Fibroblast of villous mesenchyme (primary cell): ENCODE measurements around the gene EHD1. TPM values are rescaled to one million over a fixed set of nuclear protein-coding genes. Genes with fewer than 3 reads are reported as not detected.

Source experiments
- DNase-seq: peaks from one replicate; pipeline ENCODE4 v3.0.0-alpha.2; 2010; ENCODE audit warnings: low read depth
- H3K4me3 ChIP-seq: 2 replicates; pipeline ENCODE4 v1.5.1; 2011; ENCODE audit warnings: low read depth, mild to moderate bottlenecking, low read length
- small RNA-seq: library from RNA; depleted of rRNA; stranded (forward); fragments of <200 nt; gene quantifications from one replicate; pipeline ENCODE3, GENCODE V24; 2012
- total RNA-seq: library from RNA; depleted of rRNA; stranded (reverse); fragments of >200 nt; gene quantifications from 2 replicates; pipeline ENCODE4 v1.2.3, GENCODE V29; 2012
- TF ChIP-seq, protein P1 (sequence below): IDR thresholded peaks from 2 replicates; pipeline ENCODE4 v1.5.1; 2012; ENCODE audit warnings: low read depth, mild to moderate bottlenecking, low read length; ENCODE audit not compliant: insufficient read depth

Gene EHD1
- total RNA-seq, 1 donor = 93.7 TPM

DNA sequence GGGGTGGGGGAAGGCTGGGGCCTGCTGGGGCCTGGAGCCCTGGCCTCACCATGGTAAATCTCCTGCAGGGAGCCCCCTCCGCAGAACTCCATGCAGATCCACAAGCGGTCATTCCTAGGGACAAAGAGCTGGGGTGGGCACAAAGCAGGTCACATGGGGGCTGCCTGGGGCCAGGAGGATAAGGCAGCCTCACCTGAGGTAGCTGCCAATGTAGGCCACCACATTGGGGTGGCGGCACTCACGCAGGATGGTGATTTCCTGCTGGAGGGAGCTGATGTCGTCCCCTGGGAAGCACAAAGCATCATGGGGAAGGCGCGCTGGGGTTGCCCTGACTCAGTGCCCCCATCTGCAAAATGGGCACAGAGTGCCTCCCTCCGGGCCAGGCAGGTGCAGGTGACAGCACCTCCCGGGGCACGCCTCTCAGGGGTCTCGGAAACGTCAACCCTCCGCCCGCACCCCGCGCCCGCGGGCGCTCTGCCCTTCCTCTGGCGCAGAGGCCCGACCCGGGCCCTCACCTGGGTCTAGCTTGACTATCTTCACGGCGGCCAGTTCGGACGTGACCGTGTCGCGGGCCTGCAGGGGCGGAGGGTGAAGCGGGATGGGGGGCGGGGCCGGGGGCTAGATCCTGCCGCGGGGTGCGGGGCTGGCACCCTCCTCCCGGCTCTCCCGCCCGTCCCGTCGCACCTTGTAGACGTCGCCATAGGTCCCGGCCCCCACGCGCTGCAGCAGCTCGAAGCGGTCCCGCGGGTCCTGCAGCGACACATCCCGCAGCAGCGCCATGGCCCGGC, 75.9 kb downstream of the EHD1 start:
- no peak for DNase-seq

More for the DNA sequence above, 75.9 kb downstream of the EHD1 start:
- H3K4me3 ChIP-seq = peak overlapping the region; percentile 64
- TF ChIP-seq, protein P1, sequence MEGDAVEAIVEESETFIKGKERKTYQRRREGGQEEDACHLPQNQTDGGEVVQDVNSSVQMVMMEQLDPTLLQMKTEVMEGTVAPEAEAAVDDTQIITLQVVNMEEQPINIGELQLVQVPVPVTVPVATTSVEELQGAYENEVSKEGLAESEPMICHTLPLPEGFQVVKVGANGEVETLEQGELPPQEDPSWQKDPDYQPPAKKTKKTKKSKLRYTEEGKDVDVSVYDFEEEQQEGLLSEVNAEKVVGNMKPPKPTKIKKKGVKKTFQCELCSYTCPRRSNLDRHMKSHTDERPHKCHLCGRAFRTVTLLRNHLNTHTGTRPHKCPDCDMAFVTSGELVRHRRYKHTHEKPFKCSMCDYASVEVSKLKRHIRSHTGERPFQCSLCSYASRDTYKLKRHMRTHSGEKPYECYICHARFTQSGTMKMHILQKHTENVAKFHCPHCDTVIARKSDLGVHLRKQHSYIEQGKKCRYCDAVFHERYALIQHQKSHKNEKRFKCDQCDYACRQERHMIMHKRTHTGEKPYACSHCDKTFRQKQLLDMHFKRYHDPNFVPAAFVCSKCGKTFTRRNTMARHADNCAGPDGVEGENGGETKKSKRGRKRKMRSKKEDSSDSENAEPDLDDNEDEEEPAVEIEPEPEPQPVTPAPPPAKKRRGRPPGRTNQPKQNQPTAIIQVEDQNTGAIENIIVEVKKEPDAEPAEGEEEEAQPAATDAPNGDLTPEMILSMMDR = no peak

Small RNA genes within 50 kb of the gene (small RNA-seq; reads per million reads assigned to genes)
- gene MIR6749 (not detected), gene MIR6750 (not detected)

Other genes with a start within 250 kb of the EHD1 start
- gene NRXN2, start 155.4 kb downstream of the EHD1 start, total RNA-seq = 2.6 and 5.2 TPM in 2 replicates
- gene RASGRP2, start 134.5 kb downstream of the EHD1 start, total RNA-seq = 10.3 and 12.5 TPM in 2 replicates
- 0.64 and 1.7 TPM in 2 replicates for gene PYGM, start 118.6 kb downstream of the EHD1 start, total RNA-seq
- gene SF1, start 100.1 kb downstream of the EHD1 start, total RNA-seq = 95.3 and 95.9 TPM in 2 replicates
- 10.8 and 16.4 TPM in 2 replicates for gene MAP4K2, start 75.4 kb downstream of the EHD1 start, total RNA-seq
- 13.5 and 17.7 TPM in 2 replicates for gene MEN1, start 68.1 kb downstream of the EHD1 start, total RNA-seq
- under 0.01 TPM in 2 replicates for gene CDC42BPG, start 34.0 kb downstream of the EHD1 start, total RNA-seq
- 12.1 and 13.2 TPM in 2 replicates for gene ATG2A, start 38.6 kb upstream of the EHD1 start, total RNA-seq
- gene PPP2R5B, start 46.1 kb upstream of the EHD1 start, total RNA-seq = 11.6 and 14.2 TPM in 2 replicates
- gene GPHA2, start 57.3 kb upstream of the EHD1 start, total RNA-seq = not detected in 2 replicates
- gene MAJIN, start 93.5 kb upstream of the EHD1 start, total RNA-seq = not detected in 2 replicates
- gene BATF2, start 118.3 kb upstream of the EHD1 start, total RNA-seq = 0.86 and 1.3 TPM in 2 replicates
- gene ARL2, start 135.5 kb upstream of the EHD1 start, total RNA-seq = 44.5 and 73.4 TPM in 2 replicates
- 12.5 and 14.5 TPM in 2 replicates for gene SNX15, start 148.8 kb upstream of the EHD1 start, total RNA-seq
- 10.4 and 13.5 TPM in 2 replicates for gene SAC3D1, start 162.6 kb upstream of the EHD1 start, total RNA-seq
- gene NAALADL1, start 179.9 kb upstream of the EHD1 start, total RNA-seq = 23.7 and 27.4 TPM in 2 replicates
- gene CDCA5, start 205.4 kb upstream of the EHD1 start, total RNA-seq = 7.4 and 15.5 TPM in 2 replicates
- gene ZFPL1, start 205.6 kb upstream of the EHD1 start, total RNA-seq = 28.9 and 46.7 TPM in 2 replicates
- 104 and 169 TPM in 2 replicates for gene VPS51, start 217.6 kb upstream of the EHD1 start, total RNA-seq
- 31.6 and 45.8 TPM in 2 replicates for gene TM7SF2, start 233.3 kb upstream of the EHD1 start, total RNA-seq
- gene ZNHIT2, start 239.1 kb upstream of the EHD1 start, total RNA-seq = 11.2 and 15.1 TPM in 2 replicates
- gene FAU, start 243.5 kb upstream of the EHD1 start, total RNA-seq = 137 and 279 TPM in 2 replicates
- gene MRPL49, start 243.7 kb upstream of the EHD1 start, total RNA-seq = 41.2 and 54.4 TPM in 2 replicates